AG04449 (cell line): ENCODE results near the gene SCN5A.

Source experiments
- CTCF ChIA-PET: fragments of 350-600 bp; formaldehyde crosslinking; extraction: SDS; loops from one replicate; lab custom pipeline; 2021; ENCODE audit warnings: antibody characterized with exemption; lab: Yijun Ruan, JAX
- POLR2A ChIA-PET: fragments of 400-600, 350-600 bp; formaldehyde crosslinking; extraction: SDS; loops from one replicate; lab custom pipeline; 2020; ENCODE audit warnings: antibody characterized with exemption, inconsistent platforms; lab: Yijun Ruan, JAX
- DNase-seq: peaks from one replicate; pipeline ENCODE4 v3.0.0-alpha.2; 2010; ENCODE audit warnings: low read depth, low spot score
- H3K4me3 ChIP-seq: 2 replicates; pipeline ENCODE4 v1.5.1; 2011; ENCODE audit warnings: low read depth, mild to moderate bottlenecking, control low read depth, low read length
- TF ChIP-seq, protein P1 (sequence below): IDR thresholded peaks from one replicate; pipeline ENCODE4 v1.5.1; 2011; ENCODE audit warnings: mild to moderate bottlenecking, moderate library complexity, low read length, control low read depth, inconsistent platforms; ENCODE audit not compliant: insufficient read depth; ENCODE audit errors: missing control alignments

The SCN5A gene

DNA sequence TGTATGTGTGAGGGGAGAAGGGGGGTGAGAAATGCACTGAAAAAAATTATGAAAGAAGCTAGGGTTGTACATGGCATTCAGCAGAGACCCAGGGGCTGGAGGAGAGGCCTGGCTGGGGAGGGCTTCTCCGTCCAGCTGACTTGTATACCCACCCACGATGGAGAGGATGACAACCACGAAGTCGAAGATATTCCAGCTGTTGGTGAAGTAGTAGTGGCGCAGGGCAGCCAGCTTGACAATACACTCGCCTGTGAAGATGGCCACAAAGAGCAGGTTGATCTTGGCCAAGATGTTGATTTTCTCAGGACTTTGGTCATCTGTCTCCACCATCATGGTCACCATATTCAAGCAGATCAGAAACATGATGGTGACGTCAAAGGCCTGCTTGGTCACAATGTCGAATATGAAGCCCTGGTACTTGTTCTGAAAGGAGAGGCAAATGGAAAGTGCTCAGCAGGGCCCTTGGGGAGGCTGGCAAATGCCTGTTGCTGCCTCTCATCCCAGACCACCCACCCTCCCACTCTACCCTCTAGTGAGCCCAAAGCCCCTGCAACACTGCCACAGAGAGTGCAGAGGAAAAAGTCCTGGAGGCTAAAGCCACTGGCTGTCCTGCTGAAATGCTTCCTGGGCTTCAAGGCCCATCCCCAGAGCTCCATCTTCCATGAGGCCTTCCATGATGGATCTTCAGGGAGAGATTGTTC is 95.2 kb downstream of the SCN5A start:
- DNase-seq: no peak
- TF ChIP-seq, protein P1, sequence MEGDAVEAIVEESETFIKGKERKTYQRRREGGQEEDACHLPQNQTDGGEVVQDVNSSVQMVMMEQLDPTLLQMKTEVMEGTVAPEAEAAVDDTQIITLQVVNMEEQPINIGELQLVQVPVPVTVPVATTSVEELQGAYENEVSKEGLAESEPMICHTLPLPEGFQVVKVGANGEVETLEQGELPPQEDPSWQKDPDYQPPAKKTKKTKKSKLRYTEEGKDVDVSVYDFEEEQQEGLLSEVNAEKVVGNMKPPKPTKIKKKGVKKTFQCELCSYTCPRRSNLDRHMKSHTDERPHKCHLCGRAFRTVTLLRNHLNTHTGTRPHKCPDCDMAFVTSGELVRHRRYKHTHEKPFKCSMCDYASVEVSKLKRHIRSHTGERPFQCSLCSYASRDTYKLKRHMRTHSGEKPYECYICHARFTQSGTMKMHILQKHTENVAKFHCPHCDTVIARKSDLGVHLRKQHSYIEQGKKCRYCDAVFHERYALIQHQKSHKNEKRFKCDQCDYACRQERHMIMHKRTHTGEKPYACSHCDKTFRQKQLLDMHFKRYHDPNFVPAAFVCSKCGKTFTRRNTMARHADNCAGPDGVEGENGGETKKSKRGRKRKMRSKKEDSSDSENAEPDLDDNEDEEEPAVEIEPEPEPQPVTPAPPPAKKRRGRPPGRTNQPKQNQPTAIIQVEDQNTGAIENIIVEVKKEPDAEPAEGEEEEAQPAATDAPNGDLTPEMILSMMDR: no peak
- CTCF ChIA-PET: interaction anchor here (0.6 kb wide), 1 partner anchor 462 kb away, joined by 3 read pairs; no protein-coding TSS in a partner anchor
- POLR2A ChIA-PET: no interaction called here
- H3K4me3 ChIP-seq: no peak overlapping the region

DNA sequence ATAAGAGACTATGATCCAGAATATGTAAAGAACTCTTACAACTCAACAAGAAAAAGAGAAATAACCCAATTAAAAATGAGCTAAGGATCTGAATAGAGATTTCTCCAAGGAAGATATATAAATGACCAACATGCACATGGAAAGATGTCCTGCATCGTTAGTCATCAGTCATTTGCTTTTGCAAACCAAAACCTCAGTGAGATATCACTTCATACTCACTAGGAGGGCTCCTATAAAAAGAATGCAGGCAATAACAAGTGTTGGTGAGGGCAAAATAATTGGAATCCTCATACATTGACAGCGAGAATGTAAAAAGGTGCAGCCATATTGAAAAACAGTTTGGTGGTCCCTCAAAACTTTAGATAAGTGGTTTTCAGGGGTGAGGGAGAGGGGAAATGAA is 96.4 kb downstream of the SCN5A start:
- ChIA-PET POLR2A (no interaction called here), CTCF (no interaction called here)
- TF ChIP-seq, protein P1: no peak

DNA sequence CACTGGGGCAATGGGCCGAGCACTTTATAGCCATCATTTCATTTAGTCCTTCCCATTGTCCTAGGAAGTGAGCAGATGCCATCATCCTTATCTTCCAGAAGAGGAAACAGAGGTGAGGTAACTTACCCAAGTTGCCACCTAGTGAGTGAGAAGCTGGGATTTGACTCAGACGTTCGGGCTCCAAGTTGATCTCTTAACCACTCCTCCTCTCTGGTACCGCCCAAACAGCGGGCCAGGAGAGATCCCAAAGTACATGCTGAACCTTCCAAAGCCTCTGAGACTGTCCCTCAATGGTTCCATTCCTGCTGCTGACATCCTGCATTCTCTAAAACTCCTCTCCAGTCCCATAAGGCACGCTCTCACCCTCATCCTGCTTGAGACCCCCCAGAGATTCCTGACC is 97.1 kb downstream of the SCN5A start:
- DNase-seq: no peak
- ChIA-PET CTCF (no interaction called here), POLR2A (no interaction called here)
- TF ChIP-seq, protein P1: no peak
- H3K4me3 ChIP-seq: no peak overlapping the region

More for the DNA sequence above, 96.4 kb downstream of the SCN5A start:
- no peak overlapping the region for H3K4me3 ChIP-seq
- DNase-seq: no peak

DNA sequence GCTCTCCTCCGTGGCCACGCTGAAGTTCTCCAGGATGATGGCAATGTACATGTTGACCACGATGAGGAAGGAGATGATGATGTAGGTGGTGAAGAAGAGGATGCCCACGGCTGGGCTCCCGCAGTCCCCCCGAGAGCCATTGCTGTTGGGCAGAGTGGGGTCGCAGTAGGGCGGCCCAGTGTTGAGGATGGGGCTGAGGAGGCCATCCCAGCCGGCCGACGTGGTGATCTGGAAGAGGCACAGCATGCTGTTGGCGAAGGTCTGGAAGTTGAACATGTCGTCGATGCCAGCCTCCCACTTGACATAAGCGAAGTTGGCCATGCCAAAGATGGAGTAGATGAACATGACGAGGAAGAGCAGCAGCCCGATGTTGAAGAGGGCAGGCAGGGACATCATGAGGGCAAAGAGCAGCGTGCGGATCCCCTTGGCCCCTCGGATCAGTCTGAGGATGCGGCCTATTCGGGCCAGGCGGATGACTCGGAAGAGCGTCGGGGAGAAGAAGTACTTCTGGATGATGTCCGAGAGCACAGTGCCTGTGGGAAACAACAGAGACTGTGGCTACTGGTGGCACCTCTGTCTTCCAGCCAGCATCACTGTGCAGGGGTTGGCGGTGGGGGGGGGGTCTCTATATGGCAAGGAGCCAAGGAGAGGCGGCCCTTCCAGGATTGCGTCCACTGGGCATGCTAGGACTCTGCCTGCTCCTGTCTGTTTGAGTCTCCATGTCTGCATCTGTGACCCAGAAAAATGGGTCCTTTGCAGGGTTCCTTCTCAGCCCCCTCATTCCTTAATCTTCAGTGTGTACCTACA is 98.3 kb downstream of the SCN5A start:
- POLR2A ChIA-PET: no interaction called here
- DNase-seq: no peak
- H3K4me3 ChIP-seq: no peak overlapping the region
- CTCF ChIA-PET: interaction anchor here (0.9 kb wide), 1 partner anchor 30 kb away, joined by 5 read pairs; no protein-coding TSS in a partner anchor
- TF ChIP-seq, protein P1: no peak

DNA sequence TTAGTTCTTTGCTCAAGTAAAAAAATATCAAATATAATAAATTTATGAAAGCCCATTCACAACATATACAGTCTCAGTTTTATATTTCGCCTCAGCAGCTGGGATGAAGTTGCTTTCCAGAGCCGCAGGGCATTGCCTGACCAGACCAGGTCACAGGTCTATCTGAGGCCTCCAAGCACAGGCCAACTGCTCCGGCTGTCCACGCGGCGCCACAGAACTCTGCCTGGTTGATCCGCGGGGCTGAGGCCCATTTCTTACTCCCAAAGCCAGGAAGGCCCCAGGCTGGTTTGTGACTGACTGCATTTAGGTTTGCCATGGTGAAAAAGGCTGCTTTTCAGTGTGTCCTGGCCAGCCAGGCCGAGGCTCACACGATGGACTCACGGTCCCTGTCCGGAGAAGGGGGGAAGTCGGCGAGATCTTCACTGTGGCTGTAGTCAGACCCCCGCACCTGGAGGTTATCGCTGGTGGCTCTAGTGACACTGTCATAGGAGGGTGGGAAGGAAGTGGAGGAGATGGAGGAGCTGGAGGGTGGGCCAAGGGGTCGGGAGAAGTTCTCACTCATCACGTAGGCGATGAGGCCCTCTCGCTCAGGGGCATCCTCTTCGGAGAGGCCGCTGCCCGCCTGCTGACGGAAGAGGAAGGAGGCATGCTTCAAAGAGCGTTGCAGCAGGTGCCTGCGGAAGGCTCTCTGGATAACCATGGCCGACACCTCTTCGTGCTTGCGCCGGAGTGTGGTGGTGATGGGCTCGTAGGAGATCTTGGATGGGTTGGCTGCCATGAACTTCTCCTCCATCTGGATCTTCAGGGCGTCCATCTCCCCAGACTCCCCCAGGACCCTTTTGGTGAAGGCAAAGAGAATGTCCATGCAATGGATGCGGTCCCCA is 99.3 kb downstream of the SCN5A start:
- H3K4me3 ChIP-seq: no peak overlapping the region
- ChIA-PET POLR2A (no interaction called here), CTCF (no interaction called here)
- TF ChIP-seq, protein P1: no peak
- DNase-seq: no peak
